ENCODE measurements around the gene MCAM.

Gene MCAM

GRCh38 chr11:119282495-119282894 is 34.4 kb downstream of the MCAM start:
- no peak overlapping the region for H3K27ac ChIP-seq
- TF ChIP-seq CTCF (IDR thresholded peaks at IDR 0.05; ENCODE audit: low read depth, low read length, missing control alignments): no peak
- no peak overlapping the region for H3K4me3 ChIP-seq (ENCODE audit: low read depth, low read length)
- in situ Hi-C loops (cut with HindIII; ENCODE audit: low pct_ligation_motif_present, low sequenced_read_pairs): no loop called here
- no peaks in the 10 kb centered on the region for H3K27me3 ChIP-seq (replicated peaks)
- DNase-seq: no peak
- H3K36me3 ChIP-seq (replicated peaks): peaks cover 26% of the 10 kb centered on the region

GRCh38 chr11:119277660-119278059 is 39.3 kb downstream of the MCAM start:
- Histone ChIP-seq H3K27ac (no peak overlapping the region), H3K4me3 (ENCODE audit: low read depth, low read length) (no peak overlapping the region), H3K27me3 (replicated peaks) (no peaks in the 10 kb centered on the region), H3K36me3 (replicated peaks) (peaks cover 20% of the 10 kb centered on the region)
- TF ChIP-seq CTCF (IDR thresholded peaks at IDR 0.05; ENCODE audit: low read depth, low read length, missing control alignments): no peak
- DNase-seq: no peak
- in situ Hi-C loops (cut with HindIII; ENCODE audit: low pct_ligation_motif_present, low sequenced_read_pairs): no loop called here

GRCh38 chr11:119273721-119274120 is 43.2 kb downstream of the MCAM start:
- H3K27me3 ChIP-seq (replicated peaks): no peaks in the 10 kb centered on the region
- H3K36me3 ChIP-seq (replicated peaks): peaks cover 18% of the 10 kb centered on the region
- in situ Hi-C loops (cut with HindIII; ENCODE audit: low pct_ligation_motif_present, low sequenced_read_pairs): no loop called here
- TF ChIP-seq CTCF (IDR thresholded peaks at IDR 0.05; ENCODE audit: low read depth, low read length, missing control alignments): no peak
- no peak for DNase-seq
- no peak overlapping the region for H3K4me3 ChIP-seq (ENCODE audit: low read depth, low read length)
- no peak overlapping the region for H3K27ac ChIP-seq

- Histone ChIP-seq H3K27ac (no peak overlapping the region), H3K4me3 (ENCODE audit: low read depth, low read length) (no peak overlapping the region), H3K27me3 (replicated peaks) (no peaks in the 10 kb centered on the region), H3K36me3 (replicated peaks) (no peaks in the 10 kb centered on the region)
- no peak for TF ChIP-seq CTCF (IDR thresholded peaks at IDR 0.05; ENCODE audit: low read depth, low read length, missing control alignments)
- no peak for DNase-seq
- in situ Hi-C loops (cut with HindIII; ENCODE audit: low pct_ligation_motif_present, low sequenced_read_pairs): no loop called here
Observed at GRCh38 chr11:119267645-119268044, 49.3 kb downstream of the MCAM start.

GRCh38 chr11:119266517-119267255 is 50.2 kb downstream of the MCAM start:
- H3K27ac ChIP-seq: no peak overlapping the region
- H3K36me3 ChIP-seq (replicated peaks): no peaks in the 10 kb centered on the region
- H3K27me3 ChIP-seq (replicated peaks): no peaks in the 10 kb centered on the region
- no peak for DNase-seq
- TF ChIP-seq CTCF (IDR thresholded peaks at IDR 0.05; ENCODE audit: low read depth, low read length, missing control alignments): no peak
- no peak overlapping the region for H3K4me3 ChIP-seq (ENCODE audit: low read depth, low read length)
- in situ Hi-C loops (cut with HindIII; ENCODE audit: low pct_ligation_motif_present, low sequenced_read_pairs): no loop called here

GRCh38 chr11:119266063-119266462 is 50.9 kb downstream of the MCAM start:
- no peak for DNase-seq
- no peak overlapping the region for H3K4me3 ChIP-seq (ENCODE audit: low read depth, low read length)
- in situ Hi-C loops (cut with HindIII; ENCODE audit: low pct_ligation_motif_present, low sequenced_read_pairs): no loop called here
- H3K27me3 ChIP-seq (replicated peaks): no peaks in the 10 kb centered on the region
- H3K36me3 ChIP-seq (replicated peaks): no peaks in the 10 kb centered on the region
- no peak overlapping the region for H3K27ac ChIP-seq
- TF ChIP-seq CTCF (IDR thresholded peaks at IDR 0.05; ENCODE audit: low read depth, low read length, missing control alignments): no peak
